GM20000 (cell line): ENCODE data around the gene SYNGAP1.
"Not testable (repeated sequence)": the region's sequence is repeated elsewhere in the genome, so short reads cannot be mapped to it uniquely, and the experiment has no call there.

Source experiments
- DNase-seq: peaks from one replicate; pipeline ENCODE4 v3.0.0; 2012; ENCODE audit warnings: low spot score
- TF ChIP-seq, protein P1 (sequence below): IDR thresholded peaks from 2 replicates; pipeline ENCODE4 v1.5.1; 2012; ENCODE audit warnings: mild to moderate bottlenecking, control low read depth; ENCODE audit errors: extremely low read depth, missing control alignments

Gene SYNGAP1

DNA sequence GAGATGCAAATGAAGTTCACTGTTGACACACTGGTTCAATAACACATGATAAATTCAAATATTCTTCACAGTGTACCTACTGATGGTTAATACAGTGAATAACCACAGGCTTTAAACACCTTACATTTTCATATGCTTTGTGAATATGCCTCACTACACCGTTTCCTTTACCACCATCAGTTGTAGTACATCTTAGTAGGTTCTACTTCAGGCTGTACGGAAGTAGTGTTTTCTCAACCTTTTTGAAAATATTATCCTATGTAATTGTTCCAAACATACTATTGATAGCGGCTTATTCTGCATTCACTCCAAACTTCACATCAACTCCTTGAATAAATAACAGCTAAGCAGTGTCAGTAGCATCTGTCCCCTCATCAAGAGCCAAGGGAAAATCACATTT, 49.8 kb downstream of the SYNGAP1 start:
- DNase-seq: no peak
- TF ChIP-seq, protein P1, sequence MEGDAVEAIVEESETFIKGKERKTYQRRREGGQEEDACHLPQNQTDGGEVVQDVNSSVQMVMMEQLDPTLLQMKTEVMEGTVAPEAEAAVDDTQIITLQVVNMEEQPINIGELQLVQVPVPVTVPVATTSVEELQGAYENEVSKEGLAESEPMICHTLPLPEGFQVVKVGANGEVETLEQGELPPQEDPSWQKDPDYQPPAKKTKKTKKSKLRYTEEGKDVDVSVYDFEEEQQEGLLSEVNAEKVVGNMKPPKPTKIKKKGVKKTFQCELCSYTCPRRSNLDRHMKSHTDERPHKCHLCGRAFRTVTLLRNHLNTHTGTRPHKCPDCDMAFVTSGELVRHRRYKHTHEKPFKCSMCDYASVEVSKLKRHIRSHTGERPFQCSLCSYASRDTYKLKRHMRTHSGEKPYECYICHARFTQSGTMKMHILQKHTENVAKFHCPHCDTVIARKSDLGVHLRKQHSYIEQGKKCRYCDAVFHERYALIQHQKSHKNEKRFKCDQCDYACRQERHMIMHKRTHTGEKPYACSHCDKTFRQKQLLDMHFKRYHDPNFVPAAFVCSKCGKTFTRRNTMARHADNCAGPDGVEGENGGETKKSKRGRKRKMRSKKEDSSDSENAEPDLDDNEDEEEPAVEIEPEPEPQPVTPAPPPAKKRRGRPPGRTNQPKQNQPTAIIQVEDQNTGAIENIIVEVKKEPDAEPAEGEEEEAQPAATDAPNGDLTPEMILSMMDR: no peak

DNA sequence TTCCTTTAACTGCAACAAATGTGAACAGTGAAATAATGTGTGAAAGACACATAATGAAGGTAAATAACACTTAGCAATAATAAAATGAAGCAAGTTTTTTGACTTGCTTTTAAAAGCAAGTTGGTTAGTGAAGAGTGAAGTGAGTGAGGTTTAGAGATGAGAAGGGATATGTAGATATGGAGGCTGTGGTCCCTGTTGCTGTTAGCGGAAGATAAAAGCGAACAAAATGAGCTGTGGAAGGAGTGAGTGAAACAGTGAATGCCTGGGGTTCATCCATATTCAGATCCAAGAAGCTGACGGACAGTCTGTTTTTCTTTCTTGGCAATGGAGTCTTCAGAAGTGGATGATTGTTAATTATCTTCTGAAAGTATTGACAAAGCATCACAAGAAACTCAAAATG, 58.0 kb downstream of the SYNGAP1 start:
- TF ChIP-seq, protein P1: no peak
- DNase-seq: no peak

DNA sequence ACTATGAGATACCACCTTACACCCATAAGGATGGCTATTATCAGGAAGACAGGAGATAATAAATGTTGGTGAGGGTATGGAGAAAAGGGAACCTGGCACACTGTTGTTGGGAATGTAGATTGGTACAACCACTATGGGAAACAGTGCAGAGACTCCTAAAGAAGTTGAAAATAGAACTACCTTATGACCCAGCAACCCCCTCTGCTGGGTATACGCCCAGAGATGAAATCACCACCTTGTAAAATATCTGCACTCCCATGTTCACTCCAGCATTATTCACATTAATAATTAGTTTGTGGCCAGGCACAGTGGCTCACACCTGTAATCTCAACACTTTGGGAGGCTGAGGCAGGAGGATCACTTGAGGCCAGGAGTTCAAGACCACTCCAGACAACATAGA, 61.3 kb downstream of the SYNGAP1 start:
- no peak for DNase-seq
- TF ChIP-seq, protein P1: no peak

DNA sequence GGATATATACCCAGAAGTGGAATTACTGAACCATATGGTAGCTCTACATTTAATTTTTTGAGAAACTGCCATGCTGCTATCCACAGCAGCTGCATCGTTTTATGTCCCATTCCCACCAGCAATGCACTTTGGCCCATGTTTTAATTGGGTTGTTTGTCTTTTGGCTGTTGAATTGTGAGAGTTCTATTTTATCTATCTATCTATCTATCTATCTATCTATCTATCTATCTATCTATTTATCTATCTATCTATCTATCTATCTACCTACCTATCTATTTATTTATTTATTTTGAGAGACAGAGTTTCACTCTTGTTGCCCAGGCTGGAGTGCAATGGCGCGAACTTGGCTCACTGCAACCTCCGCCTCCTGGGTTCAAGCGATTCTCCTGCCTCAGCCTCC, 62.8 kb downstream of the SYNGAP1 start:
- DNase-seq: not testable (repeated sequence)

DNA sequence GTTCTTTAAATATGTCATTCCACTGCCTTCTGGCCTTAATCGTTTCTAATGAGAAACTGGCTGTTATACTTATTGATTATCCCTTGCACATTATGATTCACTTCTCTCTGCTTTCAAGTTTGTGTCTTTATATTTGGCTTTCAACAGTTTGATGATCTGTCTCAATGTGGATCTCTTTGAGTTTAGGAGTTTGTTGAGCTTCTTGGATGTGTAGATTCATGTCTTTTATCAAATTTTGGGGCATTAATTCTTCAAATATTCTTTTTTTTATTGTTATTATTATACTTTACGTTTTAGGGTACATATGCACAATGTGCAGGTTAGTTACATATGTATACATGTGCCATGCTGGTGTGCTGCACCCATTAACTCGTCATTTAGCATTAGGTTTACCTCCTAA, 63.8 kb downstream of the SYNGAP1 start:
- TF ChIP-seq, protein P1: no peak
- DNase-seq: no peak

DNA sequence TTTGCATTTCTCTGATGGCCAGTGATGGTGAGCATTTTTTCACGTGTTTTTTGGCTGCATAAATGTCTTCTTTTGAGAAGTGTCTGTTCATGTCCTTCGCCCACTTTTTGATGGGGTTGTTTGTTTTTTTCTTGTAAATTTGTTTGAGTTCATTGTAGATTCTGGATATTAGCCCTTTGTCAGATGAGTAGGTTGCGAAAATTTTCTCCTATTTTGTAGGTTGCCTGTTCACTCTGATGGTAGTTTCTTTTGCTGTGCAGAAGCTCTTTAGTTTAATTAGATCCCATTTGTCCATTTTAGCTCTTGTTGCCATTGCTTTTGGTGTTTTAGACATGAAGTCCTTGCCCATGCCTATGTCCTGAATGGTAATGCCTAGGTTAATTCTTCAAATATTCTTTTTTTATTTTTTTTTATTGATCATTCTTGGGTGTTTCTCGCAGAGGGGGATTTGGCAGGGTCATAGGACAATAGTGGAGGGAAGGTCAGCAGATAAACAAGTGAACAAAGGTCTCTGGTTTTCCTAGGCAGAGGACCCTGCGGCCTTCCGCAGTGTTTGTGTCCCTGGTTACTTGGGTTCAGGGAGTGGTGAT, 64.9 kb downstream of the SYNGAP1 start:
- DNase-seq: not testable (repeated sequence)

DNA sequence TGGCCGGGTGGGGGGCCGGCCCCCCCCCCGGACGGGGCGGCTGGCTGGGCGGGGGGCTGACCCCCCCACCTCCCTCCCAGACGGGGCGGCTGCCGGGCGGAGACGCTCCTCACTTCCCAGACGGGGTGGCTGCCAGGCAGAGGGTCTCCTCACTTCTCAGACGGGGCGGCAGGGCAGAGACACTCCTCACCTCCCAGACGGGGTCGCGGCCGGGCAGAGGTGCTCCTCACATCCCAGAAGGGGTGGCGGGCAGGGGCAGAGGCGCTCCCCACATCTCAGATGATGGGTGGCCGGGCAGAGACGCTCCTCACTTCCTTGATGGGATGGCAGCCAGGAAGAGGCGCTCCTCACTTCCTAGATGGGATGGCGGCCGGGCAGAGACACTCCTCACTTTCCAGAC, 65.8 kb downstream of the SYNGAP1 start:
- DNase-seq: not testable (repeated sequence)

DNA sequence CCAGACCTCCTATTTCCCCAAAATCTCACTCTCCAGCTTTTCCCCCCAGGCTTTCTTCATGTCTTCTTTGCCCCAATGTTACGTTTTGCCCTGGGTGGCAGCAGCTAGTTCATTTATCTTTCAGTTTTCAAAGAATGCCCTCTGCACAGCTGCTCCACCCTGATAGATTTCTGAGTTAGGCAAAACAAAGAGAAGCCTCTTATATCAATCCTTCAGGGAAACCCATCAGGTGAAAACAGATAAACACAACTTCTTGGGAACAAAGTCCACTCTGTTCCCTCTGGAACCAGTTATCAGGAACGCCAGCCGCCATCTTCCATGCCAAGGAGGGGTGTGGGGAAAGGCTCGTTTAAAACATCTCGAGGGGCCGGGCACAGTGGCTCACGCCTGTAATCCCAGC, 68.5 kb downstream of the SYNGAP1 start:
- no peak for DNase-seq
- TF ChIP-seq, protein P1: no peak

DNA sequence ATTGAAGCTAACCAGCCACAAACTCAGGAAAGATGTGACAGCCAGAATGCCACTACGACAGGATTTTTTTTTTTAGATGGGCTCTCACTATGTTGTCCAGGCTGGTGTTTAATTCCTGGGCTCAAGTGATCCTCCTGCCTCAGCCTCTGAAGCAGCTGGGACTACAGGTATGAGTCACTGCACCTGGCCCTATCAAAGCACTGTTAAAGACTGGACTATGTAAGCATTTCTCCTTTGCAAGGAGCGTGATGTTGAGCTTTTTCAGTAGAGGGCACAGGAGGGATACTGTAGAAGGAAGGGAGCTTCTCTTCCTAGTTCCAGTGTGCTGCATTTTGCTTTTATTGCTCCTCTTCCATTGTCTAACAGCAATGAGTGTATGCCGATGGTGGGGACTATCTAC, 70.3 kb downstream of the SYNGAP1 start:
- TF ChIP-seq, protein P1: no peak
- no peak for DNase-seq
